B cell (primary cell): ENCODE data around the gene CAV3. TPM values are rescaled to one million over a fixed set of nuclear protein-coding genes. Genes with fewer than 3 reads are reported as not detected.

Source experiments
- ATAC-seq: fragments of 200-7000 bp; cut with Tn5 transposase; one replicate; pipeline ENCODE4 v1.10.0; 2021; ENCODE audit warnings: low read depth, mild to moderate bottlenecking, moderate number of reproducible peaks, moderate library complexity
- CTCF ChIA-PET: fragments of 350-600 bp; sonication (Branson Sonifier 250); formaldehyde crosslinking; loops from one replicate; lab custom pipeline; 2021; ENCODE audit warnings: antibody characterized with exemption, inconsistent platforms; lab: Charles Lee
- POLR2A ChIA-PET: fragments of 350-600 bp; sonication (Branson Sonifier 250); formaldehyde crosslinking; loops from one replicate; lab custom pipeline; 2021; ENCODE audit warnings: antibody characterized with exemption; lab: Charles Lee
- DNase-seq: peaks from one replicate; pipeline ENCODE4 v3.0.0; 2013
- H2AFZ ChIP-seq: 2 replicates; pipeline ENCODE4 v1.6.1; 2012; ENCODE audit warnings: mild to moderate bottlenecking, low read depth, low read length; ENCODE audit not compliant: insufficient read depth, poor library complexity, severe bottlenecking
- H3K27ac ChIP-seq, 2 donors: 1 replicate in 1 of 2; 2 replicates in 1 of 2; pipeline ENCODE4 v1.5.1; 2012 to 2013; ENCODE audit warnings: low read length in 2 of 2, mild to moderate bottlenecking in 2 of 2, moderate library complexity in 1 of 2
- H3K27me3 ChIP-seq, 4 experiments: fragments of 200-600 bp in 1 of 4; sonication (generic) in 1 of 4; replicated peaks in 1 of 4; 1 replicate in 2 of 4; 2 replicates in 2 of 4; pipeline versions ENCODE4 v1.6.1 to v1.7.0; 2013 to 2016; ENCODE audit warnings: low read length in 3 of 4, mild to moderate bottlenecking in 2 of 4, mixed read lengths in 1 of 4, moderate library complexity in 1 of 4; ENCODE audit not compliant: insufficient read depth in 4 of 4, control insufficient read depth in 3 of 4; ENCODE audit errors: control extremely low read depth in 1 of 4
- H3K36me3 ChIP-seq, 2 experiments: replicated peaks in 1 of 2; 1 replicate in 1 of 2; 2 replicates in 1 of 2; pipeline versions ENCODE4 v1.6.1 to v1.7.1; 2013; ENCODE audit warnings: low read length in 1 of 2; ENCODE audit not compliant: insufficient read depth in 2 of 2, control insufficient read depth in 1 of 2; ENCODE audit errors: control extremely low read depth in 1 of 2, extremely low read depth in 1 of 2
- H3K4me1 ChIP-seq, 2 donors: fragments of 200-600 bp in 1 of 2; sonication (generic) in 1 of 2; 1 replicate in 1 of 2; 2 replicates in 1 of 2; pipeline versions ENCODE4 v1.5.1 to v1.6.1; 2013 to 2017; ENCODE audit warnings: low read length in 2 of 2; ENCODE audit not compliant: control insufficient read depth in 2 of 2, insufficient read depth in 2 of 2
- H3K4me2 ChIP-seq: replicated peaks from 2 replicates; pipeline ENCODE3; 2012; ENCODE audit warnings: mild to moderate bottlenecking, low read depth, low read length; ENCODE audit not compliant: poor library complexity, severe bottlenecking
- H3K4me3 ChIP-seq, 5 experiments: fragments of 200-600 bp in 1 of 5; sonication (generic) in 1 of 5; 1 replicate in 3 of 5; 2 replicates in 2 of 5; pipeline versions ENCODE4 v1.5.1 to v1.7.0; 2011 to 2016; ENCODE audit warnings: low read length in 4 of 5, mild to moderate bottlenecking in 4 of 5, low read depth in 2 of 5, control low read depth in 1 of 5, moderate library complexity in 1 of 5; ENCODE audit not compliant: insufficient read depth in 1 of 5; ENCODE audit errors: control extremely low read depth in 1 of 5, extremely low read depth in 1 of 5
- H3K79me2 ChIP-seq: fragments of 200-600 bp; sonication (generic); one replicate; pipeline ENCODE4 v1.6.0; 2016; ENCODE audit warnings: low read length; ENCODE audit not compliant: control insufficient read depth, insufficient read depth
- H3K9ac ChIP-seq: fragments of 200-600 bp; sonication (generic); 2 replicates; pipeline ENCODE4 v1.6.1; 2017; ENCODE audit warnings: mild to moderate bottlenecking, low read length, moderate library complexity
- H3K9me3 ChIP-seq, 3 donors: one replicate each; pipeline versions ENCODE4 v1.6.1 to v1.7.1; 2013; ENCODE audit warnings: low read length in 2 of 3; ENCODE audit not compliant: control insufficient read depth in 2 of 3, insufficient read depth in 1 of 3; ENCODE audit errors: control extremely low read depth in 1 of 3
- H4K20me1 ChIP-seq: 2 replicates; pipeline ENCODE4 v1.6.0; 2012; ENCODE audit warnings: mild to moderate bottlenecking, low read length; ENCODE audit not compliant: insufficient read depth, control insufficient read depth, poor library complexity, severe bottlenecking
- H3K27ac Mint-ChIP-seq: one replicate; pipeline ENCODE4 v1.8.0; 2021; ENCODE audit warnings: mixed read lengths
- H3K27me3 Mint-ChIP-seq: one replicate; pipeline ENCODE4 v1.8.0; 2021; ENCODE audit warnings: mixed read lengths
- H3K4me1 Mint-ChIP-seq: one replicate; pipeline ENCODE4 v1.8.0; 2021; ENCODE audit warnings: mixed read lengths
- H3K4me3 Mint-ChIP-seq: one replicate; pipeline ENCODE4 v1.8.0; 2021; ENCODE audit warnings: mixed read lengths
- H3K9me3 Mint-ChIP-seq: one replicate; pipeline ENCODE4 v1.8.0; 2022; ENCODE audit warnings: mixed read lengths; ENCODE audit not compliant: insufficient read depth
- EZH2 ChIP-seq: IDR thresholded peaks from 2 replicates; pipeline ENCODE4 v1.6.1; 2012; ENCODE audit warnings: borderline replicate concordance, low read depth, mild to moderate bottlenecking, moderate library complexity, low read length; ENCODE audit not compliant: insufficient read depth, poor library complexity, severe bottlenecking
- WGBS: methylation state at CpG from one replicate; pipeline ENCODE4 v1.1.5; 2013; ENCODE audit warnings: missing lambda C conversion rate; ENCODE audit not compliant: insufficient coverage; 5-methylcytosine and 5-hydroxymethylcytosine counted together
- intact Hi-C: fragments of 100-400 bp; cut with micrococcal nuclease; formaldehyde crosslinking; loops from one replicate; pipeline ENCODE4 v1.10.0; 2022
- polyA plus RNA-seq: library from polyadenylated mRNA; depleted of rRNA; stranded (reverse); fragments of >200 nt; gene quantifications from 2 replicates; pipeline ENCODE4 v1.2.3, GENCODE V29; 2012
- total RNA-seq, 2 donors: library from RNA; stranded (reverse); fragments of 120-200 nt in 1 of 2; gene quantifications; 1 replicate in 1 of 2; 2 replicates in 1 of 2; pipeline versions ENCODE4 v1.2.3 to v1.2.4, GENCODE V29; 2013 to 2022
- TF ChIP-seq, protein P1 (sequence below): fragments of 200-600 bp; IDR thresholded peaks from one replicate; pipeline ENCODE4 v1.8.0; 2022; ENCODE audit warnings: antibody characterized with exemption, mild to moderate bottlenecking

The CAV3 gene
- total and polyA plus RNA-seq, 2 donors (not counting 1 experiment from before 2014, with no cell fraction given): not detected

DNA sequence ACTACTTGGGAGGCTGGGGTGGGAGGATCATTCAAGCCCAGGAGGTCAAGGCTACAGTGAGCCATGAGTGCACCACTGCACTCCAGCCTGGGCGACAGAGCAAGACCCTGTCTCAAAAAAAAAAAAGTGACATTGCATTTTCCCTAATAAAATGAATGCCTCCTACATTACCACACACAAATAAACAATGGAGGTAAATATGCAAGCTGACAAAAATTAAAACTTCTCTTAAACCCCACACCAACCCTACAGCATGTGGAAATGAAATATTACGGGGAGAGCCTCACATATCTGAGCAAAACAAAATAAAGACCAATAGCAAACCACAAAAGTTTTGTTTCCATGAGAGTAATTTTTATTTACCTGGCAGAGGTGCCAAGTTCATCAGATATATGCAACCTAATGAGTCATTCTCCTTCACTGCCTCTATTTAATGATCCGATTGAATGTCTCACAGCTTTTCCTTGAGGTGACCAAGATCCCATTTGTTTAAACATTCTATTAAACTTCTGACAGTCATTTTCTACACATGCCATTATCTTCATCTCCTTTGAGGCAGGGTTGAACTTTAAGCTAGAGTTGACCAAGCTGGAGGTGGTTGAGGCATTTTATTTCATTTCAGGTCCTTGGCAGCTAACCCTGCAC lies 9.4 kb upstream of the CAV3 start:
- Histone ChIP-seq H3K4me1 (no peaks in the 10 kb centered on the region), H3K9me3 (peaks cover 0 to 4% (median 0%) of the 10 kb centered on the region in 3 donors), H3K4me2 (no peak overlapping the region), H3K79me2 (no peaks in the 10 kb centered on the region), H3K27ac (no peak overlapping the region), H3K9ac (no peak overlapping the region), H3K36me3 (no peaks in the 10 kb centered on the region), H4K20me1 (no peaks in the 10 kb centered on the region), H3K4me3 (no peak overlapping the region), H2AFZ (no peak overlapping the region), H3K27me3 (no peaks in the 10 kb centered on the region)
- ATAC-seq: no peak
- no peaks in the 10 kb centered on the region for H3K9me3 Mint-ChIP-seq
- 100% methylated on average over 1 of the region's 3 CpGs for WGBS
- DNase-seq: no peak
- ChIA-PET POLR2A (no interaction called here), CTCF (interaction anchor here (0.6 kb wide), 1 partner anchor 197 kb away, joined by 4 read pairs; no protein-coding TSS in a partner anchor)
- peaks cover 3% of the 10 kb centered on the region for H3K27me3 Mint-ChIP-seq
- intact Hi-C loops: no loop called here
- no peaks in the 10 kb centered on the region for H3K4me1 Mint-ChIP-seq
- TF ChIP-seq, protein P1, sequence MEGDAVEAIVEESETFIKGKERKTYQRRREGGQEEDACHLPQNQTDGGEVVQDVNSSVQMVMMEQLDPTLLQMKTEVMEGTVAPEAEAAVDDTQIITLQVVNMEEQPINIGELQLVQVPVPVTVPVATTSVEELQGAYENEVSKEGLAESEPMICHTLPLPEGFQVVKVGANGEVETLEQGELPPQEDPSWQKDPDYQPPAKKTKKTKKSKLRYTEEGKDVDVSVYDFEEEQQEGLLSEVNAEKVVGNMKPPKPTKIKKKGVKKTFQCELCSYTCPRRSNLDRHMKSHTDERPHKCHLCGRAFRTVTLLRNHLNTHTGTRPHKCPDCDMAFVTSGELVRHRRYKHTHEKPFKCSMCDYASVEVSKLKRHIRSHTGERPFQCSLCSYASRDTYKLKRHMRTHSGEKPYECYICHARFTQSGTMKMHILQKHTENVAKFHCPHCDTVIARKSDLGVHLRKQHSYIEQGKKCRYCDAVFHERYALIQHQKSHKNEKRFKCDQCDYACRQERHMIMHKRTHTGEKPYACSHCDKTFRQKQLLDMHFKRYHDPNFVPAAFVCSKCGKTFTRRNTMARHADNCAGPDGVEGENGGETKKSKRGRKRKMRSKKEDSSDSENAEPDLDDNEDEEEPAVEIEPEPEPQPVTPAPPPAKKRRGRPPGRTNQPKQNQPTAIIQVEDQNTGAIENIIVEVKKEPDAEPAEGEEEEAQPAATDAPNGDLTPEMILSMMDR: no peak
- no peak for TF ChIP-seq EZH2
- H3K4me3 Mint-ChIP-seq: no peak overlapping the region
- no peak overlapping the region for H3K27ac Mint-ChIP-seq
